ENCODE data around the gene DOCK1.

The DOCK1 gene

DNA sequence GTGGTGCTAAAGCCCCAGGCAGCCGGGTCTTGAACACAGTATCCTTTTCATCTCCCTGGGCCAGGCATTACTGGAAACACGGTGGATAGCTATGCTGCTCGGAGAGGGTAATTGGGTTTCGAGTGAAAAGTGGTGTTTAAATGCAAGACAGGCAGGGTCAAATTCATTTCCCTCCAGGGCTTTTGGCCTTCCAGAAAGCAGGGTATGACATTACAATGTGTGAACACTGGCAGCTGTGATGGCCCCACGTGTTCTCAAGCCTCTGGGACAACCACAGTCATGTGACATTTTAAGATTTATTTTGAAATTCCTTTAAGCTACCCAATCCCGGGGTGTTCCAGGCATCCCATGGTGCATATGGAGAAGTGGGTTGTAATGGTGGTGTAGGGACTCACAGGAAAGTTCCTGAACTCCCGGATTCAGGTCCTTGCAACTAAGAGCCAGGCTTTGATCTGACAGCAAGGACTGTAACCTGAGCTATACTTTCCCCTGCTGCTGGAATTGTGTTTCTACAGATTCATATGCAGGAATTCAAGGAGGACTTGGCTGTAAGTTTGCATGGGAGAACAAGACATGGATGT lies 244.4 kb downstream of the DOCK1 start:
- no peak for DNase-seq

DNA sequence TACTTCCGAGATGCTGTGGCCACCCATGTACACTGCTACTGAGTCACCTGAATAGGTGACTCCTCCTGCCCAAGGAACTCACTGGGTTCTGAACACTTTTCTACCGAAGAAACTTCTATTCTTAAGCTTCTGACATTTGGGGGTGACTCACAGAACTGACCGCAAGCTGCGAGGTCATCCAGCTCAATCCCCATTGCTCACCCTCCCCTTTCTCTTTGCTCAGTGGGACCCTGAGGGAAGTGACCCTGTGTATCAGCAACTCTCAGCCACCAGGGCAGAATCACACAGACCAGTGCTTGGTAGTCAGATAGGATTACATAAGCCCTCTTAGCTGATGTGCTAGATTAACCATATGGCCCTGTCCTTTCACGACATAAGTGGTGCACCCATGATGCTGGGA lies 244.9 kb downstream of the DOCK1 start:
- no peak for DNase-seq

DNA sequence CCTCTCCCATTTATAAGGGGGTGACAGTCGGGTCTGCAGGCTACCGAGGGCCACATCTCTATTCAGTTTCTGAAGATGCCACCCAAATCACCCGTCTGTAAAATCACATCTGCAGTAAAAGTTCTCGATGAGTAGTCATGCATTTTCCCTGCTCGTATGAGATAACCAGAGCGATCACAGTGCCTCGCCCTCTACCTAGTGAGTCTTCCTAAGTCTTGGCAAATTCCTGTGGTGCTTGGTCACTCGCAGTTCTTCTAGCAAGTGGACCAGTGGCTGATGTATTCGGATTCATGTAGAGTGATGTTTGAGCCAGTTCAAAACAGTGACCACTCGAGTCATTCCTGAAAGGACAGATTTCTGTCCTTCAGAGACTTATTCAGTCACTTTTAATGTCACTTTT lies 246.3 kb downstream of the DOCK1 start:
- no peak for DNase-seq

DNA sequence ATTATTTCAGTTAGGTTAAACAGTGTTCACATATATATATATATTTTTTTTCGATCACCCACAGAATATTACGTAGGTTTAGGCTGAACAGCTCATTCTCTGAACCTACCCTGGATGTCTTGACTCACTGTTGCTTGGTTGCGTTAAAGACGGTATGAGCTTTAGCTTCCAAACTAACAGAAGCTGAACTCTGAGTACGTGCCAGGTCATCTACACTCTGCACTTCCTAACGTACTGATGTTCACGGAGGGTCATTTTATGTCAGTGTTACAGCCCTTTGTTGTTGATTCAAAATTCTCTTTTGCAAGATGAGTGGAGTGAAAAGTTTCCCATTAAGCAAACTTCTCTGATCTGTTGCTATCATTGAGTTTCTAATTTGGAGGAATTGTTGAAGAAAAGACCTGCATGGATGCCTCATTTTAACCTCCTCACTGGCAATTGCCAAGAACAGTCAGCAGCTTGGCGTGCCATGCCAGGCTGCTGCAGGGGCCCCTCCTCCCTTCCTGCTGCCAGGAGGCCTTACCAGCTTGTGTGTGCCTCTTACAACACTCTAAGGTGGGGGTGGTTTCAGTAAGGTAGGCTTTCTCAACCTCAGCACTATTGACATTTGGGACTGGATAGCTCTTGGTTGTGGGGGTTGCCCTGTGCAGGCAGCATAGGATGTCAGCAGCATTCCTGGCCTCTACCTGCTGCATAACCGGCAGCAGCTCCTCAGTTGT lies 246.9 kb downstream of the DOCK1 start:
- no peak for DNase-seq

DNA sequence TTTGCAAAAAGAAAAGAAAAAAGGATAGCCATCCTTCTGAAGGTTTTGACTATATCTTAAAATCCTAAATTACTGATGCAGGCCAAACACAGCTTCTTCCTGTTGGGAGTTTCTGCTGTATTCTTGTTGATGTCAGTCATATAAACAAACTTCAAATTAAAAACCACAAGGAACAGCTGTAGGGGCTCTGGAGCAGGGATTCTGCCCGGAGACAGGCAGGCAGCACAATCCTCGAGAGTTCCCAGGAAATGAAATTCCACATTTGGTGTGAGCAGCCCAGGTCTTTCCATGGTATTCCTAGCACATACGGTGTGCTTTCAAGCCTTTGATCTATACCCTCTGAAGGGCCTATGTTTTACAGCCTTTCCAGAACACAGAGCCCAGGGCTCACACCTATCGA lies 248.0 kb downstream of the DOCK1 start:
- DNase-seq: no peak

DNA sequence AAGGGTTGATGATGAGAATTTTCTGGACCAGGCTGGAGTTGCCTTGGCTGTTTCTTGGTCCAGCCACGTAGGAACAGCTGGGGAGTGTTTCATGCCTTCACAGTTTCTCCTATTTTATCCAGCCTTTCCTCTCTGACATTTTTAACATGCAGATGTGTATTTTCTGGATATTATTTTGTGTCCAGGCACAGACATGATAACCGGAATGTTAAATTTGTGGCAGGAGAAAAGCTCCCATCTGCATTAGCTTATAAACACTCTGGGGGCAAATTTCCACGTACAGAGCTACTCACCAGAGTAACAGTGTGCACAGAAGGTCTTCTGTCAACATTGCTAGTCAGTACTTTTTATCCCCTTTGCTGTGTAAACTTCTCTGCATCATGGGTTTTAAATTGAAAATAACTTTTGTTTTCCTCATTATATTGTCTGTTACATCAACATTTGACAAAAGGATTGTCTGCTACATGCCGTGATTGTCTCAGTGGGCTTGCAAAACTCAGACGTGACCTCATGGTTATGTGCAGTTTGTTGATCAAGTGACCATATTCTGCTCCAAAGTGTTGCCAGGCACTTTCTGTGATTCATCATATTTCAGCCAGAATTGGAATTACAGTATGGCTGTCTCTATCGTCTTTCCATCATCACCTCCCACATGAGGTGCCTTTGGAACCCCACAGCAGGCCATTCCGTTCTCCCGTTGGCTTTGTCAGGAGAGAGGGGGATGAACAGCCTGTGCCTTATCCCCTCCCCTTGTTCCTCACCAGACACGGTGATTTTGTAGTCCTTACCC lies 249.8 kb downstream of the DOCK1 start:
- no peak for DNase-seq

DNA sequence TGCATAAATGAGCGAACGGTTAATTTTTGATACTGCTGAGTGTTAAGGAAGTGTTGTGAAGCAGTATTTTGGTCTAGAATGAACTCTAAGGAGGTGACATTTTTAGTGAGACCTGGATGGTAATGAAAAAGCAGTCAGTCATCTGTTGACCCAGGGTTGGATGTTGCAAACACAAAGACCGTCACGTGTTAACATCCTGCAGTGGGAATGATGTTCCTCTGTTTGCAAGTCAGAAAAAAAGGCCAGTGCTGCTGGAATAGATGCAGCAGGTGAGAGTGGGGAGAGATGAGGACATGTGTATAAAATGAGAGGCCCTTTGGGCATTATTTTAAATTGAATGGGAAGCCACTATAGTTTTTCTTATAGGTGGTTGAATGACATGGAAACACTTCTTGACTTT lies 251.9 kb downstream of the DOCK1 start:
- no peak for DNase-seq

DNA sequence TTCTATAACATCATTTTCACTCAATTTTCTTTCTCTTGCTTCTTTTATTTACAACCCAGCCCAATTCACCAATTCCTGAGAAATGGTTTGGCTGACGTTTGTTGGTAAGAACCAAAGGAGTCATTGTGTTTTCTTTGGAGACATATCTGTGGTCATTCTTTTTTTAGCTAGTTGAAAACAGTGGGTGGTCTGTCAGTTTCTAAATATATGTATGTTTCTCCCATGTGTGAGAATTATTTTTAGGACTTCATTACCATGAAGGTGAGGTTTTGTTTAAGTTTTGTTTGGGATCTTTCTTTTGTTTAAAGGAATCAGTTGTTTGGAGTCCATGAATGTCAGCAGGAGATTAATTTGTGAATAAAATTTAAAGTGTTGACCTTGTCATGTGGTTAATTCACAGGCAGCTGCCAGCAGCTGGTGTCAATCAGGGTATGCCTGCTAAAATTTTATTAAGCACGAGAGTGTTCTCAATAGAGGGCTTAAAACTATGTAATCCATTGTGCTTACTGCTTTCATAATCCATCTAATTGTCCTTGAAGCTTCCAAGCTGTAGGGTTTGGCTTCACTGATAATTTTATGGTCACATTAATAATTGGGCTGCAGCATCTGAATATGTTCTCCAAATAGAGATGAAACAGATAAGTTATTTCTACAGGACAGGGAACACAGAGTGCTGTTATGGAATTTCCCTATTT lies 252.4 kb downstream of the DOCK1 start:
- DNase-seq: no peak

DNA sequence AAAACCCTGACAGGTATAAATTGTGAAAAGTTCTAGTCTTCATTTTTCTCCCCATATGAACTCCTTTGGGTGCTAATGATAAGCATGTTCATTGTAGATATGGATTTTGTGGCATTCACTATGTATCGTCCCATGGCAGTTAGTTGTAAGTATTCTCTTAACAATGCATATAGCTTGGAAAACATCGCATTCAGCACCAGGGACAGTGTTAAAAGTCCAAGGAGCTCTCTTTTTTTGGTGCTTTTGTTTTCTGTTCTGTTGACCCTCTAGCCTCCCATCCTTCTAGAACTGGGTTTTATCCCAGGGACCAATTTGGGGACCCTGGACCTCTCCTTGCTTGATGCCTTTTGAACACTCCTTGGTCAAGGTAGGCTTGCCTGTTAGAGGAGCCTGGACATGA lies 253.4 kb downstream of the DOCK1 start:
- no peak for DNase-seq

DNA sequence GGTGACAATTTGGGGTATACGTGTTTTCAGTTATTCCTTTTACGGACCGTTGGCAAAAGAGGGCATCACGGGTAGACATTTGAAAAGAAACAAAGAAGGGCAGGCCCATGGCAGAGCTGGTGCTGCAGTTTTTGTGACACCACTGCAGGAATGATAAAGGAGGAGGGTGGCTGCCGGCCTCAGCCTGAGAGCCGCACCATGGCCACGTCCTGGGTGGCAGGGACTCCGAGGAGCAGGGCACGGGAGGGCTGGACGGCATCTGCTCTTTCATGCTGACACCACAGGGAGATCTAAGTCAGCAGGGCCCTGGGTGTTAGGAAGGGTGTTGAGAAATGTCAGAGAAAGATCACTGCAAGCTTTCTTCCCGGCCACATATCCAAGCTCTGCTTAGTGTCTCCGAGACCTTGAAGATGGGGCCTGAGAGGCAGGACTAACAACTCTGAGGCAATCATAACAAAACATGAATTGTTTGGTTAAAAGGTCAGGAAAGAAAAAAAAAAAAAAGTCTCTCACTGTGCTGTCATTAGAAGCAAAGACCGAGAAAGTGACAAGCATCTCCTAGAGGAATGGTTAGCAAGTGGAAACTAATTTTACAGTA lies 254.5 kb downstream of the DOCK1 start:
- DNase-seq: no peak

DNA sequence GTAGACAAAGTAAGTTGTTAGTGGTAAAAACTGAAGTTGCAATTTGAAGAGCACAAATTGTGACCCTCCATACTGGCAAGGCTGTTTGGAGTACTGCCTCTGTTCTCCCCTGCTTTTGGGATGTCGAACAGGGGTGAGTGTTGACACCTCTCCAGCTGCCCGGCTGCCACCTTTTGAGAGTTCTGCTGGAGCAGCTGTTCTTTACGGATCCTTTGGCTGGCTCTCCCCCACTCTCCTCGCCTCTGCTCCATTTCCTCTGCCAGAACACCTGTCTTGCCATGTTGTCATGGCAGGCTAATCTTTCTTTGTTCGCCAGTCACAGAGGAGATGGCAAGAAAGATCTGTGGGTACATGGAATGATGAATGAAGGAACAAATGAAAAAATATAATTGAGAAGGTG lies 256.3 kb downstream of the DOCK1 start:
- no peak for DNase-seq

DNA sequence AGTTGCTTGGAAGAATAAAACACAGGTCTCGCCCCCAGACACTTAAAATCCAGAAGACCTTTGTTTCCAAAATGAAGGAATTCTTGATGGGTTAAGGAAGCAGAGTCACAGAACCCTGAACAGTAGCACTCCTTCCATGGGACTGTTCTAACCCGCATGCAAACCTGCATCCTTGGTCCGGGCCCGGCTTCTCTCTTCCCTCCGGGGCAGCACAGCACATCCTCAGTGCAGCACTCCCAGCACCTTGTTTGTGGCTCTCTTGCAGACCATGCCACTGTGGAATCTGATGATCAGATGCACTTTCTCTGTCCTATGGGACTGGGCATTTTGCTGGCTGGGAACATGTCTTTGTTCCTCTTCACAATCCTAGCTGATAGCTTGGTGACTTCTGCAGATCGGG lies 257.6 kb downstream of the DOCK1 start:
- no peak for DNase-seq

DNA sequence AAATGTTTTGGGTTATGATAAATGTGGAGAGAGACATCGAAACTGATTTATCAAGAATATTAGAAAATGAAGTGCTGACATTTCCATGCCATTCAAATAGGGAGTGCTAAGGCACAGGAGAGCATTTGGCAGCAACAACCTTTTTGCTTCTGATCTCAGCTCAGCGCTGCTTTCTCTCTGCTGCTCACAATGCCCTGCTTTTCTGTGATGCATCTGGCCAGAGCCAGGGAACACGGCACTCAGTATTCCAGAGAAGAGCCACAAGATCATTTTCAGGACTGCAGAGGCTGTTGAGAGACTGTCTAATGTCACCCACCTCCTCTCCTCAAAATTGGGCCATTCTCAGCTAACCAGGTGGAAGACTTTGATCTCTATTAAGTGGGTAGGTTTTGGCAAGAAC lies 263.0 kb downstream of the DOCK1 start:
- DNase-seq: no peak

DNA sequence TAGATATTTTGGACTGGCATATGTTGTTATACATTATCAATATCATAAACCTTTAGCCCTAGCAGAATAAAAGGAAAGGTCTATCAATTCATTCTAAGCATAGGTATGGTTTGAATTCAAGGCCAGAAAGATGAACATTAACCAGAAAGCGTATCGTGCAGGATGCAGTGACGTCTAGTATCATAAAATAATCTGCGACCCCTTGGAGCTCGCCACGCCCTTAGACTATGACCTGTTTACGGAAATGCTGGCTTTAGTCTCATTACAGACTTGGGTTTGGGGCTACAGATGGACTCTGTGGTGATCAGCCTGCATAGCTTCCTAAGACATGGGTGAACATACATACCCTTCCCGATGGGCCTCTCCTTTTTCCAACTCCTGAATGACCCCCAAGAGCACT lies 269.6 kb downstream of the DOCK1 start:
- no peak for DNase-seq

DNA sequence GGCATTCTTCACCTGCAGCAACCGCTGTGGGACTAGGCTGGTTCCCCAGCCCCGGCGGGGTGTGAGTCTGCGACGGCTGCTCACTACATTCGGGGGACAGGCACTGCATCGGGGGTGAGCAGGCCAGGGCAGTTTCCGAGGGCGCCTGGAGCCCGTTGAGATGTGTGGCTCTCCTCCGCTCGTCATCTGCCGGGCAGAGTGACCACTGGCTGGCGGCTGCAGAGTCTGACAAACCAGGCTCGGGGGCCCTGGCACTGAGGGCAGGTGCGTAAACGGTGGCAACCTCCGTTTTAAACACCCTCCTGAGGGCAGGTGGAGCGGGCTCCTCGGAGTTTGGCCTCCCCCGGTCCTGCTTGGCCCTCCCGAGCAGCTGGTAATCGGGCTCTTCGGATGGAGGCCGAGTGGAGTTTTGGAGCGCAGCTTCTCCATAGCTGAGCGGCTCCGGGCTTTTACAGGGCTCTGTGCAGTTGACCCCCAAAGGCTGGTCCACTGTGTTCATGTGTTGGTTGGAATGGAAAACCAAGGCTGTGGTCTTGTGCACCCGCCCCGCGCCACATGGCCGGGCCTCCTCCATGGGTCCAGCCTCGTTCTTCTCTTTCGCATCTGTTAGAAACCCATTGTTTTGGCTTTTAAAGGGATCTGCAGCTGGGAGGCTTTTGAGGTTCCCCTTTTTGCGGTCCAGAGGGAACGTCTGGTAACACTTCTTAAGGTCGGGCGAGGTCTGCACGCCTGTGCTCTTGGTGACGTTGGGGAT lies 270.3 kb downstream of the DOCK1 start:
- DNase-seq: no peak

DNA sequence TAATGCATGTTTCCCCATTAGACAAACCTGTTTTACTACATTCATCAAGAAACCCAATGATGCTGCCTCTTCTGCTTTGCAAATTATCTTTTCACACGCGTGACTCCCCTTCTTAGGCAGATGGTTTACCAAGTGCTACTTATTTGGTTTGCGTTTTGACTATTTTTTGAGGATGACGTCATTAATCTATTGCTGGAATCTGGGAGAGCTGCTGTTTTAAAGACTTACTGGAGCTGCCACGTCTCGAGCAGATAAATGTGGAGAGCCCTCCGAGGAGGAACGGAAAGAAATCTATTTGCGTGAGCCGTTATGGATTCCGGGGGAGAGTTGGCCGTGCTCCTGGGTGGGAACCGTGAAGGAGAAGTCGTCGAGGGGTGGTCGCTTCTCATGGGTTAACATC lies 271.4 kb downstream of the DOCK1 start:
- no peak for DNase-seq

DNA sequence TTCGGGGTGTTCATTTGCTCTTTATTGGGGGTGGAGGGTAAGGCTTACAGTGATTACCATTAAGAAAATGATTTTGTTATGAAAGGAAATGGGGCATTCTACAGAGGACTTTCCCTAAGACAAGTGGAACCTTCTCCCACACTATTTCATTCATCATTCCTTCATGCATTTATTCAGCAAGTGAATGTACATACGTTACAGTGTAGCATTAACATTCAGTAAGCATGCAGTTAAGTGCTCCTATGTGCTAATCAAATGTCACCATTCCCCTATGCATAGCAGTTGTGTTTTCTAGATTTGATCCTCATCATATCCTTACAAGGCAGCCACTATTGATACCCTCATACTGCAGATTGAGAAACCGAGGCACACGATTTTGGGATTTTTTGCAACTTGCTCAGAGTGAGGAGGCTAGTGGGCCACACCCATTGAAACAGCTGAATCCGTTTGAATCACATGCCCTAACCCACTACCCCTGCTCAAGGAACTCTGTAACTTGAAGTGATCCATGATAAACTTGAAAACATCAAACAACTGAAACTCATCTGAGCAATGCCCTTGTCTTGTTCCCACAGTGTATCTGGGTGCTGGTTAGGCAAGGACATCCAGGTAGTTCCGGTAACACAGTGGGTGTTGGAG lies 274.5 kb downstream of the DOCK1 start:
- DNase-seq: no peak

DNA sequence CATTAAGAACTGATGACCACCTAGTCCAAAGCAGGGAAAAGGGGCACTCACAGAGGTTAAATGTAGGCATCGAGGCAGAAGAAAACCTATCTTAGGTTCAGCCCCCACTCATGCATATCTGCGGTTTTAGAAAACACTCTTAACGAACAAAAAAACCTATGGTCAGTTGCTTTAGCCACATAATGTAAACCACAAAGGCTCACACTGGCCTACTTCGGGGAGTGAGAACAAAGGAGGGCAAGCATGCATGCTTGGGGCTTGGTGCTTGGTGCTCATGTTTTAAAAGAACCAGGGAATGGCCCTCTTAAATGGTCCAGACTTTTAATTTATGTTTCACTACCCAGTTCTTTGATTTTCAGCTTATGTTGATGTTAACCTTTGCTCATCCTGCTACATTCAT lies 276.9 kb downstream of the DOCK1 start:
- no peak for DNase-seq

DNA sequence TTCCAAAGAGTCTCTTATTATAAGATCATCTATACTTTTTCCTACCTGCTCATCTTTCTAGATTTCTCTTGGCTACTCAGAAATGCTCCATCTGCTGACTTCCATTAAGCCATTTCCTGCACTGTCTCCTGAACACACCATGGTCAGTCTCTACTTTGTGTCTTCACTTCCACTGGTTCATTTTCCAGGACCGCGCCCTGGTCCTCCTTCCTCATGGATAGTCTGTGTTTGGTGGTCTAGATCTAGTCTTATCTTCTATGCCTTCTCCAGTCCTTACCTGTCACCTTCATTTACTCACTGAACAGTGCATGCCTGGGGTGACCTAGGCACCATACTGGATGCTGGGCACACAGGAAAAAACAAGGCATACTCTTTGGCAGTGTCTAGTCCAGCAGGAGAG lies 279.4 kb downstream of the DOCK1 start:
- DNase-seq: no peak

DNA sequence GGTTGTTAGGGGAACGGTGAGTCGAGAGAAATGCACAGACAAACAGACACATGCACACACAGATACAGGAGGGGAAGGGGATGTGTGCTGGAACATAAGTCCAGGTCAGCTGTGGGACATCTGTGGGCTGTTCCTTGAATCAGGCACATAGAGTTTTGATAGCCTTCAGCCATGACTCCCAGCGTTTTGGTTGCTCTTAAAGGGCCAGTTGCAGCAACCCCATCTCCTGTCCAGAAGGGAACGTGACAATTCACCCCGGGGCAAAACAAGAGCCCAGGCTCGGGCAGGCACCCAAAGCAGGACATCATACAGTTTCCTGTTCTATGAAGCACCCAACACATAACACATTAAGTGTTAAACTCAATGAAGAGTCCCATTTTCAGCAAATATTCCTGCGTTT lies 281.6 kb downstream of the DOCK1 start:
- DNase-seq: no peak

DNA sequence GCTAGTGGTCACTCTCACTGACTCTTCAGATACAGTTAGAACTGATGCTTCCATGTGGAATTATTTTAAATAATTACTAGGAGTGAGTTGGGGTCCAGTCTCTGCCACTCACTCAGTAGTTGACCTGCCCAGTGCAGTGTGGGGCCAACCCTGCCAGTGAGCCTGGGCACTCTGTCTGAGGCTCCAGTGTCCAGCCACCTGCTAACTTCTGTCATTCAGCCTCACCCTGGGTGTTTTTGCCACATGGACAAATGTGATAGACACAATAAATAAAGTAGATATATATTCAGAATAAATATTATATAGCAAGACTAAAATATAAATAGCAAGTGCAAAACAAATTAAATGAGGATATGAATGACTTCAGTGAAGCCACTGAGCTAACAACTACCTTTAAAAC lies 284.0 kb downstream of the DOCK1 start:
- DNase-seq: no peak

DNA sequence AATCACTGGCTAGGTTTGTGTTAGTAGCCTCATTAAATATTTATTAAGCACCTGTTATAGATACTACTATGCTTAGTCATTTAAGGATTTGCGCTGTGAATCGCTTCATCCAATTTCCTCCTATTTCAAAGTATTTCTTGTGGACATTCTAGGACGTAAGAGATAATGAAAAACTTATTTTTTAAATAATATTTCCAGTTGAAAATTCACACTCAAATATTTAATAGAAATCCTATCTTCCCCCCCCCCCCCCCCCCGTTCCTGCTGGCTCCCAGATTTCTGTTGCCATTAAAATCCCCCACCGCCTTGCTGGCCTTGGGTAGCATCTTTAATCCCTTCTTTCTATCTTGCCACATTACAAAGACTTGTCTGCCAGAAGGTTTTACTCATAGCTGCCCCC lies 285.2 kb downstream of the DOCK1 start:
- DNase-seq: no peak

All from activated CD4-positive, alpha-beta T cell treated with anti-CD3 and anti-CD28 coated beads, Interleukin-2, amount 50 U/mL, for 4 hours (primary cell).